HG03432 (cell line): ENCODE data around the gene PAPOLB.
"Not testable (repeated sequence)": the region's sequence is repeated elsewhere in the genome, so short reads cannot be mapped to it uniquely, and the experiment has no call there.

Experiments
- ATAC-seq: cut with Tn5 transposase; IDR thresholded peaks from one replicate; pipeline ENCODE4 v1.9.1; 2021; ENCODE audit warnings: mild to moderate bottlenecking, moderate library complexity; ENCODE audit not compliant: unreplicated experiment

PAPOLB gene

DNA sequence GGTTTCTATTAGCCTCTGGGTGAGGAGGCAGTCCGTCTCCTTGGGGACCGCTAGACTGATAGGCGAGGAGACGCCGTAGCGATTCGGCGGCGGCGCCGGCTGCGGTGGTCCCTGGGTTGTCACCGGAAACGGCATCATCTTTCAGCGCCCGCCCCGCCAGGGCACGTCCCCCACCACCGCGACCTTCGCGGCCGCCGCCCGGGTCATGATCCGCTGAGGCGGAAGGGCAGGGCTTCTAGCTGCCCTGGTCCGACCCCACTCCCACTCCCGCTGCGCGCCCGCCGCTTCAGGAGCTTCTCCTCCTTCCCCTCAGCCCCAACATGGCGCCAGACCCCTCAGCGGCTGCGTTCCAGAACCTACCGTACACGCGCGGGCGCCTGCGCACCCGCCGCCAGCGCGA, at the start of gene PAPOLB:
Gene PAPOLB, minus strand, starts transcription at position 358 of the 400 bp plus-strand sequence. Its CDS starts 220 bp downstream, at position 138.
- no peak for ATAC-seq

DNA sequence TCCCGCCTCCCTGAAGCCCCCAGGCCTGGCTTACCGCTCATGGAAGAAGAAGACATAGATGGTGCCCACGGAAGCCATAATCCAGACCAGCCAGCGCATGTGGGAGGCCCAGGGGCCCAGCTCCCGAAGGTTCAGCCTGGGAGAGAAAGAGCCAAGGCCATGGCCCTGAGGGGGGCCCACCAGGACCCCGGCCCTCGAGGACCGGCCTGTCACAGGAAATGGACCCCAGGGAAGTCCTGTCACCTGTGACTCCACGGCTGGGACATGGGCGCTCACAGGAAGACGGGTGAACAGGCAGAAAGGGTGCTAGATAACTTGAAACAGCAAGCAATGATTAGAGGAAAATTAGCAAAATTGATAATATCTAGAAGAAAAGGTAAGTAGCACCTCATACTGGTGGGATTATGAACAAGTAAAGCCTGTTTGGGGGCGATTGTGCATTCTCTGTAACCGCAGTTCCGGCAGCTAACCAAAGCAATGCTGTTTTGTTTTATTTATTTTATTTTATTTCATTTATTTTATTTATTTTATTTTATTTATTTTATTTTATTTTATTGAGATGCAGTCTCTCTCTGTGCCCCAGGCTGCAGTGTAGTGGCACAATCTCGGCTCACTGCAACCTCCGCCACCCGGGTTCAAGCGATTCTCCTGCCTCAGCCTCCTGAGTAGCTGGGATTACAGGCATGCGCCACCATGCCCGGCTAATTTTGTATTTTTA, 49.4 kb upstream of the PAPOLB start:
- ATAC-seq = no peak

DNA sequence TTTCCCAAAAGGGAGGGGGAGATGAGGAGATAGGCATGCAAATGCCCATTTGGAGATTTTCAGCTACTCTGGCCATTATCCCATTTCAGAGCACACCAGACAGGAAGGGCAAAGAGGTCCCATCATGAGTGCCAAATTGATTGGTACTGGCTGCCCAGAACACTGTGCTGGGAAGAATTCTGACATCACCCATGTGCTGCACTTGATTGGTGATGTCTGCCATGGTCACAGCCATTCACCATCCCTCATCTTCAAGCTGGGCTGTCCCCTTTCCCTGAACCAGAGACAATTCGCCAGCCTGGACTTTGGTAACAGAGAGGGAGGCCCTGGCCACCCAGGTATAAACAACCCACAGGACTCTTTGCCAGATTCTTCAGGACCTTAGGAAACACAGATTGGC, 44.9 kb upstream of the PAPOLB start:
- no peak for ATAC-seq

DNA sequence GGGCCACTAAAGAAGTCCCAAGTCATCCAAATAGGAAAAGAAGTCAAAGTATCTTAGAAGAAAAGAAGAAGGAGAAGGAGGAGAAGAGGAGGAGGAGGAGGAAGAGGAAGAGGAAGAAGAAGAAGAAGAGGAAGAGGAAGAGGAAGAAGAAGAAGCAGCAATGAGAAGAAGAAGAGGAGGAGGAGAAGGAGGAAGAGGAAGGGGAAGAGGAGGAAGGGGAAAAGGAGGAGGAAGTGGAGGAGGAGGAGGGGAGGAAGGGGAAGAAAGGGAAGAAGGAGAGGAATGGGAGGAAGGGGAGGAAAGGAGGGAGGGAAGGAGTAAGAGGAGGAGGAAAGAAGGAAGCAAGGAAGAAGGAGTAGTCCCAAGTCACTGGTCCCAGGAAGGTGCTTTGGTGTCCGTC, 43.3 kb upstream of the PAPOLB start:
- no peak for ATAC-seq

DNA sequence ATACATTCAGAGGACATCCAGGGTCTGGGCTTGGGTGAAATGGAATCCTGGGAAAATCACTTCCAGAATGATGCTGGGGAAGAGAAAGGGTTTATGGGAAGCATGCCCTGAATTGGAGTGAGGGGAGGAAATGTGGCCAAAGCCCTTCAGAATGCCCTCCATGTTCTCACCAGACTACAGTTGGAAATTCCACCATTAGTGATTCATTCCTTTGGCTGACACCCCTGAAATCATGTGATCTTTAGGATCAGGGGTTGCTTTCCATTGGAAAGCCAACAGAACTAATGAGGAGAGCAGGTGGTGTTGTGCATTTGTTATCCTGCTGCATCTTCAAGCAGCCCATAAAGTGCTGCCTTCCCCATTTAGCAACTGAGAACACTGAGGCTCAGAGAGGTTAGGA, 42.5 kb upstream of the PAPOLB start:
- ATAC-seq = no peak

DNA sequence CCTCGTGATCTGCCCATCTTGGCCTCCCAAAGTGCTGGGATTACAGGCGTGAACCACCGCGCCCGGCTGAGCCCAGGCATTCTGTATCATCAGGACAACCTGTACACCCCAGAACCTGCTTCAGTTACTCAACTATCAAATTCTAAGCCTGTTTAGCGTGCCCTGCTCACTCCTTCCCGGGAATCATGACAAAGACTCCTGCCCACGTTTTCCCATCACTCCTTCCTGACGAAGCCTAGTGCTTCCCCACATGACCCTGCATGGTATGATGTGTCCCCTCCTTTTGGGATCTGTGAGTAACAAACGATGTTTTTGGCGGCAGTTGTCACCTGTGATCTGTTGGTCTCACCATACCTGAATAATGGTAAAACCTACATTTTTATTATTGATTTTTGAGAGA, 33.9 kb upstream of the PAPOLB start:
- ATAC-seq = no peak

DNA sequence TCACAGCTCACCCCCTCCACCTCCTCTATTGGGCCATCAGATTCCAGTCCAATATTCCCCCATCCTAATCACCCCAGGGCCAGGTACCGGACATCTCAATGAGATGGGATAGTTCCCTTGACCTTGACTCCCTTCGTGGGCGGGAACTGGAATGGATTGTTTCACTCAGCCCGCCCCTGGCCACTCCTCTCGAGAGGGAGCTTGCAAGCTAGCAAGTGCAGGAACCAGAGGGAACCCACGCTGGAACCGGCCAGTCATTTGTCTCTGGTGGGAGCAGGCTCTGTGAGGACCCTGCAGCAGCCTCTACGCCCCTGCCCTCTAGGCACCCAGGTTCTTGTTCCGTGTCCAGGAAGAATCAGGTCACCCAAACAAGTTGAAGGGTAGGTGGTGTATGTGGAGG, 32.7 kb upstream of the PAPOLB start:
- no peak for ATAC-seq

DNA sequence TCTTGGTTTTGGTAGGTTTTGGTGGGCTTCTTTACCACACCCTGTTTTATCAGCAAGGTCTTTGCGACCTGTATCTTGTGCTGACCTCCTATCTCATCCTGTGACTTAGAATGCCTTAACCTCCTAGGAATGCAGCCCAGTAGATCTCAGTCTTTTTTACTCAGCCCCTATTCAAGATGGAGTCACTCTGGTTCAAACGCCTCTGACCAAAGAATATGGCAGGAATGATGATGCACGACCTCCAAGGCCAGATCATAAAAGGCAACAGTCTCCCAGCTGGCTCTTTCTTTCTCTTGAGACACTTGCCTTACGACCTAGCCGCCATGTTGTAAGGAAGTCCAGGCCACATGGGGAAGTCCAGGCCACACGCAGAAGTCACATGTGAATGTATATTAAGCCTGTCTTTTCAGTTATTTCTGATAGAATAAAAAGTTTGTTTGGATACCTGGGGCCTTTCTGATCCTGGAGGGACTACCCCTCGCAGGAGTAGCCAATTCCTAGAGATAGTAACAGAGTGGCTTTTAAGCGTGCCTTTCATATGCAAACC, 32.2 kb upstream of the PAPOLB start:
- no peak for ATAC-seq

DNA sequence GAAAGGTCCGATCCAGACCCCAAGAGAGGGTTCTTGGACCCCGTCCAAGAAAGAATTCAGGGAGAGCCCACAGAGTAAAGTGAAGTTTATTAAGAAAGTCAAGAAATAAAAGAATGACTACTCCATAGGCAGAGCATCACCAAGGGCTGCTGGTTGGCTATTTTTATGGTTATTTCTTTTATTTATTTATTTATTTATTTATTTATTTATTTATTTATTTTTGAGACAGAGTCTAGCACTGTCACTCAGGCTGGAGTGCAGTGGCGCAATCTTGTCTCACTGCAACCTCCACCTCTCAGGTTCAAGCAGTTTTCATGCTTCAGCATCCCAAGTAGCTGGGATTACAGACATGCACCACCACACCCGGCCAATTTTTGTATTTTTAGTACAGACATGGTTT, 31.4 kb upstream of the PAPOLB start:
- not testable (repeated sequence) for ATAC-seq

DNA sequence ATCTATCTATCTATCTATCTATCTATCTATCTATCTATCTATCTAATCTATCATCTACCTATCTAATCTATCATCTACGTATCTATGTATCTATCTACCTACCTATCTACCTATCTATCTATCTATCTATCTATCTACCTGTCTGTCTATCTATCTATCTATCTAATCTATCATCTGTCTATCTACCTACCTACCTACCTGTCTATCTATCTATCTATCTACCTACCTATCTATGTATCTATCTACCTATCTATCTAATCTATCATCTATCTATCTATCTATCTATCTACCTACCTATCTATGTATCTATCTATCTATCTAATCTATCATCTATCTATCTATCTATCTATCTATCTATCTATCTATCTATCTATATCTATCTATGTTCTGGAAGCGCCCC, 29.7 kb upstream of the PAPOLB start:
- not testable (repeated sequence) for ATAC-seq

DNA sequence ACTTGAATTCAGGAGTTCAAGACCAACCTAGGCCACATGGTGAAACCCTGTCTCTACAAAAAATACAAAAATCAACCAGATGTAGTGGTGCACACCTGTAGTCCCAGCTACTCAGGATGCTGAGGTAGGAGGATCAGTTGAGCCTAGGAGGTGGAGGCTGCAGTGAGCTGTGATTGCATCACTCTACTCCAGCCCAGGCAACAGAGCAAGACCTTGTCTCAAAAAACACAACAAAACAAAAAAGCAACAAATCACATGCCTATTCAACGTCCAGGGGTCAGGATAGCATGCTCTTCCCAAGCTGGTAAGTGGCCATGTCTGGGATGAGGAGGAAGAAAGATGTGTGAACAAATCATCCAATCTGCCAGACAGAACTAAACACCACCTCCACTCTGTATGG, 27.9 kb upstream of the PAPOLB start:
- ATAC-seq = no peak

DNA sequence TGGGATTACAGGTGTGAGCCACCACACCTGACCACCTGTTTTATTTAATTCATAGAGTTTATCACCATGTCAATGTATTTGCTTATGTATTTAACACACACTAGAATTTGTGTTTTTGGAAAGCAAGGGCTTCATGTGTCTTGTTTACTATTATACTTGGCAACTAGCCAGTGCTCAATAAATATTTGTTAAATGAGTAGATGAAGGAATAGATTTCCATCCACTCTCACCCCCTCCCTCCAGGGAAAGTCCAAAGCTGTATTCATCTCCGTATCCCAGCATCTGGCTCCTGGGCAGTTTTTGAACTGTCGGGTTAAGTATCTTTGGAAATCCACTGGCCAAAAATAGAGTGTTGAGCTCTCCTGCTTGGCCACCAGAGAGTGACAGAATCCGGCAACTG, 26.3 kb upstream of the PAPOLB start:
- ATAC-seq = no peak

DNA sequence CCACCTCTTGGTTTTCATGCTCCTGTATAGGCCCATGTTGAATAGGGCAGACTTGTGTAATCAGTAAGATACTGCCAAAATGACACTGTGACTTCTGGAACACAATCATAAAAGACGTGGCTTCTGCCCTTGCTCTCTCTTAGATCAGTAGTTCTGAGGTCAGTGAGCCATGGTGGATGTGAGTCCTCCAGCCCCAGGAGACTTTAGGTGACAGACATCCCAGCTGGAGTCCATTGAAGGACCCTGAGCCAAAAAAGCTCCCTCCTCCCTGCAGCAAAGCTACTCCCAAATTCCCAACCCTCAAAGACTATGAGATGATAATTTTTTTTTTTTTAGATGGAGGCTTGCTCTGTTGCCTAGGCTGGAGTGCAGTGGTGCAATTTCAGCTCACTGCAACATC, 24.8 kb upstream of the PAPOLB start:
- no peak for ATAC-seq

DNA sequence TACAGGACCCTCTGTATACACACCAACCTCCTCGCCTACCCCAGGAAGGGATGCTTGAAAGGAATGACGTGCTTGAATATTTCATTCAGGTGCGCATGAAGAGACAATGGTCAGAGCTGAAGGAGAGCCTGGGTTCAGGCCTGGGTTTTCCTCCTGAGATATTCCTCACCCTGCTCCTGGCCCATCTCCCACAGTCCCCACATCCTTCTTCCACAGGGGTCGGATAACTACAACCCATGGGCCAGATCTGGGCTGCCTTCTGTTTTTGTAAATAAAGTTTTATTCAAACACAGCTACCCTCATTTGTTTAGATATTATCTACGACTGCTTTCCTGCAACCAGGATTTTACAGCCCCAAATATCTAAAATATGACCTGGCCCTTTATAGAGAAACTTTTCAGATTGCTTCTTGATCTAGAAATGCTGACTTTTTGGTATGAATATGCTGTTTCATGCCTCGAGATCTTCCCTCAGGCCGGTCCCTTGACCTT, 23.5 kb upstream of the PAPOLB start:
- ATAC-seq = no peak

DNA sequence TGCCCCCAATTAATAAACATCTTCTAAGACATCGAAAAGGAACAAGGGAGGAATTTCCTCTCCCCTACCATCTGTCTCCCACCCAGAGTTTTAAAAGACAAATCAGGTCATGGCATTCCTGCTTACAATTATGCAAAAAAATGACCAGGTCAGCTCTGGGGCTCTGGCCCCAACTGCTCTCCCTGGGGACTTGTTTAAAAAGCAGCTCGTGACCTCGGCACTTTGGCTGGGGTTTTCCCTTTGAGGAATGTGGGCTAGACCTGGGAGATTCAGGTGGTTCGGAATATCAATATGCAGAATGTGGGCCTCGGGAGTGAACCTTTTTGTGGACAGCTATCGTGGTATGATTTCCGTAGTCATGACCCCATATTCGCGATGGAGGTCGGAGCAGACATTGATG, 22.3 kb upstream of the PAPOLB start:
- ATAC-seq = no peak

DNA sequence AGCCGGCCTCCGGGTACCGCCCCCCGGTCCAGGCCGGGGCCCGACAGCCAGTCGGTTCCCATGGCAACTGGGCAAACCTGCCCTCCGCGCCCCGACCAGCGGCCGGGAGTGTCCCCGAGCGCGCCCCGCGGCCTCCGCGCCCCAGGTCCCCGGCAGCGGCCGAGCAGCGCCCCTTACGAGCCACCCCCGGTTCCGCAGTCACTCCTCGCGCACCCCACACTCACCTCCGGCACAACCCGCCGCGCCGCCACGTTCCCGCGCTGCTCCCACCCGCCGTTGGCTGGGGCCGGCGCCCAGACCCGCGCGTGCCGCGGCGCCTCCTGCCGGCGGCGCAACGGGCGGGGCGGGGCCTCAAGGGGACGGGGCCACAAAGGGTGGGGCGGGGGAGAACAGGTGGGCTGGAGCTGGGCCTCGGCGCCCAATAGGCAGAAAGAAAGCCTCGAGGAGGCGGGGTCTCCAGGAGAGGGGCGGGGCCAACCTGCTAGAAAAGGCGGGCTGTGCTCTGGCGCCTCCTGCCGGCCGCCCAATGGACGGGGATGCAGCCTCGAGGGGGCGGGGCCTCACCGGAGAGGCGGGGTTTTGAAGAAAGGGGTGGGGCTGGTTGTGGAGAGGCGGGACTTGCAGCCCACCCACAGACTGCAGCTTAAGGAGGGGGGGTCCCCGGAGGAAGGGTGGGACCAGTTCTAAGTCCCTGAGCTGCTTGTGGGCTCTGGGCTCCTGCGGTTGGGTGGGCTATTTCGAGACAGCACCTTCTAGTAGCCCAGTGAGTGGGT, 21.7 kb upstream of the PAPOLB start, which contains the start of gene RADIL:
Gene RADIL, minus strand, starts transcription at position 345 of the 773 bp plus-strand sequence. CDS start 5,577 bp downstream, outside the sequence.
- peak; percentile 83 for ATAC-seq

DNA sequence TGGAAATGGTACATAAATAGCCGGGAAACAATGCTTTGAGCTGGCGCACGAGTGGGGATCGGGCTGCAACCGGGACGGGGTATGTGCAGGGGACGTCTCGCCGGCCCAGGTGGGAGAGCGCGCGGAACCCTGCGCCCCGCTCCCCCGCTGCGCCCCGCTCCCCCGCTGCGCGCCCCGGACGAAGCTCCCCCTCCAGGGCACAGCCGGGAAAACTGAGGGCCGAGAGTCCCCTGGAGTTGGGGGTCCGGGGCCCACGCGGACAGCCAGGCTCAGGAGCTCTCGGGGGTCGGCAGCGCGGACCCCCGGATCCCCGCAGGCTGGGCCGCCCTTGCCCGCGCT, 21.2 kb upstream of the PAPOLB start:
- ATAC-seq = no peak

DNA sequence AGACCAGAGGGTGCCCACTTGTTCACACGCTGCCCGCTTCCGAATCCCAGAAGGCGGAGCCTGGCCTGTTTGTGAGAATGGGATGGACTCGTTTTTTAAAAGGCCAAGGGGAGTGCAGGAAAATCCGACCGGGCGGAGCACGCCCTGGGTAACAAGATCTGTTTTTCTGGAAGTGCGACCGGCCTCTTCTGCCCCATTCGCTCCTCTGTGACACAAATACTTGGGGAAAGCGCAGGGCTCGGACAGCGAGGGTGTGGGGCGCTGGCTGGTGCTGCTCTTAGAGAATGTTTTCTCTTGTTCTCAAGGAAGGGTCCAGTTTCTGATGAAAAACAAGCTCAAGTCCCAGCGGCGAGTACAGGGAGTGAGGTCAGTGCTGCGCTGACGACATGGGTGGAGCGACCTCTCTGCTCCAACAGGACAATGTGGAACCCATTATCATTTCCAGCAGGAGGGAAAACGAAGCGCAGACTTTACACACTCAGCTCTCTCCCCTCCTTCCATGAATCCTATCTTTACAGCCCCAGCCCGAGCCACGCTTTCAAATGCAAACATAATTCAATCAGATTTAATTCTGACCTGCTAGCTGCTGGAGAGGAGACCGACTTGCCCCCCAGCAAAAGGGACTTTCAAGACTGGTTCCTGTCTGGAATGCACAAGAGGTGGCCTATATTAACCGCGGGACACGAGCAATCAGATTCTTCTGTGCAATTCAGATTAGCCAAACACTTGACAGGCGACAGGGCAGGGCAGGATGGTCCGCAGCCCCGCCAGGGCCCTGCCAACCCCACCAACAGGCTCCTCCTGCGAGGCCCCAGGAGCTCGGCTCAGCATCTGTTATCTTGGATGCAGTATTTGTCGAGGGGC, 20.6 kb upstream of the PAPOLB start:
- no peak for ATAC-seq

DNA sequence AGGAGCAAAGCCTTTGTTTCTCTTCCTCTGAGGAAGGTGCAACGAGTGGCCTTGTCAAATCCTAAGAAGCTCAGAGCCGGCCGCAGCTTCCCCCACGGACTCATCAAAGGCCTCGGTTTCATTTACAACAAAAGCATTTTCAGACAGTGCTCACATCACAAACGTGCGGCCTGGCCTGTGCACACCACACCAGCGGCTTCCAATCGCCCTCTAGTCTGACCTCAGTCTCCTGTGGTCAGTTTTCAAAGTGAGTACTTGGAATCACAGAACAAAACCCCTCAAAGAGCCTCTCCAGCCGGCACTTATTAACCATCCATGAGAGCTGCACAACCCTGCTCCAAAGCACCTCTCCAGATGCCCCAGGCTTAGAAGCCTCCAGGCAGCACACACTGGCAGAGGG, 18.4 kb upstream of the PAPOLB start:
- no peak for ATAC-seq

DNA sequence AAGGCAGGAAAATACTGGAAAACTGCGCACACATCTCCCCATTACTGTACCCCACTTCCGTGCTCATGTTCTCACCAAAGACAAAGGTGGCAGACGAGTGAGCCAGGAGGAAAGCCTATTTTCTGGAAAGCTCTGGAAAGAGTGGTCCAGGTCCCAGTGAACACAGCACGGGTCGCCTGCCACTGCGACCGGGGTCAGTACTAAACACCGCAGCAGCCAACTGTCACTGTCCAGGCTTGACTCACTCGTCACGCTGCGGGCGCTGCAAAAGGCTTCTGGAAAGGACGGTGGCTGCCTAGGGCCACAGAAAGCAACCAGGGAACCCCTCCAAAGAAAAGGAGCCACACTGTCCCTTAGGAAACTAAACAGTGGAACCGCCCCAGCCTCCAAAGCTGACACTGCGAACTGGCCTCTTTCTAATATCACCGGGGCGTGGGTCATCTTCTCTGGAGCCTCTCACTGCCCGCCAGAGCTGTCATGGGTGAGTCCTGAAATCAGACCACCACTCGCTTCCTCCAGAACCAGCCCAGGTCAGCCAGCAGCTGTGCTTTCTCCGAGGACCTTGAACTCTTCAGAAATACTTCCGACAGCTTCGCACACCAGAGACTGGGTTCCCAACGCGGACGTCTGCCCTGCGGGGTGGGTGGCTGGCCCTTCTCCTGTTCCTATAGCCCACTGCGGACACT, 17.7 kb upstream of the PAPOLB start:
- ATAC-seq = no peak
